Posterior vena cava (tissue), 2 donors: Measurements from ENCODE around the gene GNAI1. TPM values are rescaled to one million over a fixed set of nuclear protein-coding genes. Genes with fewer than 3 reads are reported as not detected.

Experiments
- DNase-seq: peaks from one replicate; pipeline ENCODE4 v3.0.0-alpha.2; 2020; ENCODE audit warnings: low spot score
- intact Hi-C, 2 donors: fragments of 100-400 bp; cut with DNase I; formaldehyde crosslinking; loops; one replicate each; pipeline versions ENCODE4 v1.14.1 to v1.14.2; 2022 to 2023
- total RNA-seq, 2 donors: library from RNA; stranded (reverse); fragmentation: NEBNext Ultra II Directional; extraction: Animal tissue kit (Norgen Biotek cat#: 25700); gene quantifications; one replicate each; pipeline ENCODE4 v1.2.1, GENCODE V29; 2021
- donor health status: DM: yes; HTN: yes; CAD: no.
- donor health status: DM: yes; HTN: yes; CAD: no.

Gene GNAI1
- total RNA-seq, 2 donors from 2014 or later = 36.1 to 53.7 TPM

DNA sequence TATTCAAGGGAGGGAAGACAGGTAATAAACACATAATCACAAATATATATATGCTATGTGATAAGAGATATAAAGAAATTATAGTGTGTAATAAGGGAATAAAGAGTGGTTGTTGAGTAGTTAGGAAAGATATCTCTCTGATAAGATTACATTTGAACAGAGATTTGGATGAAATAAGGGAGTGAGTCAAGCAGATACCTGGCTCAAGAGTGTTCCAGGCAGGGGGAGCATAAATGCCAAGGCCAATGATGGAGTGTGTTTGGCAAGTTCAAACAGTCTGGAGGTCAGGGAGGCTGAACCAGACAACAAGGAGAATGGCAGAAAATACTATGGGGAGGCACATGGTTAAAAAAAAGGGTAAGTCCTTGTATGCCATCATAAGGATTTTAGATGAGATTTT is 4.8 kb upstream of the GNAI1 start:
- intact Hi-C loops = loop anchor here in 1 of 2 donors (10.0 kb wide), 1 partner anchor 155 kb away; no protein-coding TSS in a partner anchor
- no peak for DNase-seq

DNA sequence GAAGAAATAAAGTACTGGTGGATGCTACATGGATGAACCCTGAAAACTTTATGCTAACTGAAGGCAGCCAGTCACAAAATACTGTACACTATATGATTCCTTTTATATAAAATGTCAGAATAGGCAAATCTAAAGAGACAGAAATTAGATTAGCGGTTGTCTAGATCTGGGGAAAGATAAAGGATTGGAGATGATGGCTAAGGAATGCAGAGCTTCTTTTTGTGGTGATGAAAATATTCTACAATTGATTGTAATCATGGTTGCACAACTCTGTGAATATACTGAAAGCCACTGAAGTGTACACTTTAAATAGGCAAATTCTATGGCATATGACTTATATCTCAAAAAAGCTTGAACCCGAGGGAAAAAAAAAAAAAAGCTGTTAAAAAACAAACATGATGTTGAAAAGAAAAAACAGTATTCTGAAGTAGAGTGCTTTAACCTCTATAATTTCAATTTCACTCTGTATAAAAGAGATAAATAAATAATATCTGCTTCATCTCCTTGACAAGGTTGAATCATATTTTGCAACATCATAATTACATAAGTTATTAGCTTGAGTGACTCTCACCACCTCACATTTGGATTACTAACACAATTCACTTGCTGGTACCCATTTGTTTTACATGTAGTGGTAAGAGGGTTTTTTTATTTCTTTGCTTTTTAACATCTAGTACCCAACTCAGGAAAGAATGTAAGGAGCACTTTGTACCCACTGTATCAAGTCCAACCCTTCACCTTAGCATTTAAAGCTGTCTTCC is 2.8 kb upstream of the GNAI1 start:
- no peak for DNase-seq
- intact Hi-C loops = loop anchor here in 1 of 2 donors (10.0 kb wide), 1 partner anchor 153 kb away; no protein-coding TSS in a partner anchor

DNA sequence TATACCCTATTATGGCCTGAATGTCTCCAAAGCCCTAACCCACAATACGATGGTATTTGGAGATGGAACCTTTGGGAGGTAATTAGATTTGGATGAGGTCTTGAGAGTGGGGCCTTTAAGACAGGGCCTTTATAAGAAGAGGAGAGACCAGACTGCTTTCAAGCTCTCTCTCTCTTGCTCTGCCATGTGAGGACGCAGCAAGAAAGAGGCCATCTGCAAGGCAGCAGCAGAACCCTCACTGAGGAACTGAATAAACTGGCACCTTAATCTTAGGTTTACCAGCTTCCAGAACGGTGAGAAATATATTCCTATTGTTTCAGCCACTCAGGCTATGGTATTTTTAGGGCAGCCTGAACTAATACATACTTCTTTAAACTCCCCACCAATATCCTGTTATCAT is 2.0 kb upstream of the GNAI1 start:
- intact Hi-C loops = loop anchor here in 1 of 2 donors (10.0 kb wide), 1 partner anchor 152 kb away; no protein-coding TSS in a partner anchor
- no peak for DNase-seq

DNA sequence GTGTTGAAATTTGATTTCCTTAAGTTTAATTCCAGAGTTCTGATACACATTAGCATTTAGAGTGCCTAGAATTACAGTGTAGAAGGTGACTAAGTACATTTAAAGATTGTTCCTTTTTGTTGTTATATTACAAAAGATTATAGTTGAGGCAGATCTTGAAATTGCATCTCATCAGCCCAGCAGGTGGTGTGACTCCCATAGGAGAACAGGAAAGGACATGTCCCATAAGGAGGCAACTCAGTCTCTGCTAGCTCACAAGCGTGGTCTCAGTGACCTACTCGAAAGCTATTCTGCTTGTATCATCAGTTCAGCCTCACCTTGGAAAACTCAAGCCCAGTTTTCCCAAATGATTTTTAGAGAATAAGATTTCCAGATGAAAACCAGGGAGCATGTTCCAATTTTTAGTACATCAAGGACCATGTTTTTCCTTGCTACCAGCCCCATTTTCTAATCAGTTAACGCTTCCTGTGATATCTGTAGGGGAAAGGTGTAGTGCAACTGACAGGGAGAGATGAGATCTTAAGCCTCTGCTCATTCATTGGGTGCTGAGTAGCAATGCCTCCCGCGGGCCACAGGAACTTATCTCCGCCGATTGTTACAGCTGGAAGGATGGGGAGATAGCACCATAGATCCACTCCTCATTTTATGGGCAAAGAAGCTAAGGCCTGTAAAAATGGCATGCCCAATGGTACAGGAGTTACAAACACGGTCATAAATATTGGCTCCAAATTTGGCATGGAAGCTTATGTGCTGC is 1.1 kb upstream of the GNAI1 start:
- intact Hi-C loops = loop anchor here in 1 of 2 donors (10.0 kb wide), 1 partner anchor 151 kb away; no protein-coding TSS in a partner anchor
- DNase-seq = no peak

DNA sequence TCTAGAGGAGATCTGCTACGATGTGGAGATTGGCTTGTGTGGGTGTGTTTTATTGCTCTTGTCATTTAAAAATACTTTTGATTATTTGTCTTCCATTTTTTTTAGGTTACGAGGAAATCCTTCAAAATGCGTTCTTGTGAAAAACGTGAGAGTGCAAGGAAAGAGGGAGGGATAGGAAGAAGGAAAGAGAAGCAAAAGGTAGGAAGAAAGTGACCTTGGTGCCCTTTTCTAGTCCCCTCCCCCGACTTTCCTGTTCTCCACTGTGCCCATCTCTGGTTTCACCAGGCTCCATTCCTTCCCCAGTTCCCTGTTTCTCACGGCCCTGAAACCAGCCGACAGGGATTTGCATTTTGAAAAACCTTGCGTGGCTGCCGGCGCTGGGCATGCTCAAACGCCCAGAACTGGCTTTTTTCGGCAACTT is 506 bp upstream of the GNAI1 start:
- no peak for DNase-seq
- intact Hi-C loops = loop anchor here in 1 of 2 donors (10.0 kb wide), 1 partner anchor 151 kb away; no protein-coding TSS in a partner anchor

DNA sequence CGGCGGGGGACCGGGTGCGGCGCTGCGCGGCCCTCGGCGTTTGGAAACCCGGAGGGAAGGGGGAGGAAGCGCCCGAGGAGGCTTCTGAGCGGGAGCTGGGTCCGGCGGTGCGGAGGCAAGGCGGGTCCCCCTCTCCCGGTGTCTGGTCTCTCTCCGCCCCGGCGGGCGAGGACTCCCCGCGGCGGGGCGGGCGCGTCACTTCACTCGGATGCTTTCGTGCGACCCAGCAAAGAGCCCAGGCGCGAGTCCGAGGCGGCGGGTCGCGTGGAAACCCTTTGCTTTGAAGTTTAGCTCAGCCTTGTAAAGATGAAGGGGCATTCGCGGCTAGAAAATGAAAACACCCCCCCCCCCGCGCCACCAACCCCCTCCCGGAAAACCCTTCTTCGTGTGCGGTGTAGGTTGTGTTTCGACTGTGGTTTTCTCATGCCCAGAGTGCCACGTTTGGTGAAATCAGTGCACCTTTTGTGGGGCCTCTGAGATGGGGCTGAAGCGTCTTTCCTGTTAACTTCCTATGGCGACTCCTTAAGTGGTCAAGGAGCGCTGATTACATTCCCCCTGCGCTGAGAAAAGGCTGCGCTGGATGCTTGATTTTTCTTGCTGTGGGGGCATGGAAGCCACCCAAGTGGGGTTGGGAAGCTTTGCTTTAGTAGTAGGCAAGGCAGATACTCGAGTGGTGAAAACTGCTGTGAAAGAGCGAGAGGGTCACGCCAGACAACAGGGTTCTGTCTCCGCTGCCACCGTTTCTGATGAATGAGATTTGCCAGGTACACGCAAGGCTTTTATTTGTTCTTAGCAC is 876 bp downstream of the GNAI1 start:
- intact Hi-C loops = loop anchor here in 1 of 2 donors (10.0 kb wide), 1 partner anchor 149 kb away; no protein-coding TSS in a partner anchor
- peak; percentile 85 for DNase-seq

DNA sequence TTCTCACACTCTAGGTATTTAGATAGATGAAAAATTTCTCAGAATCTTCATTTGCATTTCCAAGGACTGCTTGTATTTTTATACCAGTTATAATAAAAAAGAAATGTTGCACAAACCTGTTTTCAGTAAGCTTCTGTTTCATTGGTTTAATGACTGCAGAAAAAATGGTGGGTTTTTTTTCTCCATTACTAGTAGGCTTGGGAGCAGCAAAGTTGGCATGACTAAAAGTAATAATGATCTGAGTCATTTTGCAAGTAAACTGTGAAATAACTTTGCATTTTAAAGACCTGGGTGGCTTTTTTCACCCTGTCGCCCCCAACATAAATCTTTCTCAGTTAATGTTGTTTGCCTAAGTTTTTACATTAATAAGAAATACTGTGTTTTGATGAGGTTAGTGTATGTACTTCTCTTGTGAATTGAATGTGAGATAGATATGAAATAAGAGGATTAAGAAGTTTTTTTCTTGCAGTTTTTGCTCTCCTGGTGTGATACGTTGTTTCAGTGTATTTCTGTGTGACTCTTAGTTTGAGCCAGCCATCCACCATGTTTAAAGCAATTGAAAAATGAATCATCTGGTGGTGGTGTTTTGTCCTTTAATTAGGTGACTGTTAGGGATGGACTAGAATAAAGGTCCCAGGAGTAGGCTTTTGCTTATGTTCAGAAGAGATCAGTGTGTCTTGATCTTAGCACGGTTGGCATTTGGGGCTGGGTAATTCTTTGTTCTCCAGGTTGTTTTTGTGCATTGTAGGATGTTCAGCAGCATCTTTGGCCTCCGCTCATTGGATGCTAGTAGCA is 1.8 kb downstream of the GNAI1 start:
- DNase-seq = no peak
- intact Hi-C loops = loop anchor here in 1 of 2 donors (10.0 kb wide), 1 partner anchor 148 kb away; no protein-coding TSS in a partner anchor

DNA sequence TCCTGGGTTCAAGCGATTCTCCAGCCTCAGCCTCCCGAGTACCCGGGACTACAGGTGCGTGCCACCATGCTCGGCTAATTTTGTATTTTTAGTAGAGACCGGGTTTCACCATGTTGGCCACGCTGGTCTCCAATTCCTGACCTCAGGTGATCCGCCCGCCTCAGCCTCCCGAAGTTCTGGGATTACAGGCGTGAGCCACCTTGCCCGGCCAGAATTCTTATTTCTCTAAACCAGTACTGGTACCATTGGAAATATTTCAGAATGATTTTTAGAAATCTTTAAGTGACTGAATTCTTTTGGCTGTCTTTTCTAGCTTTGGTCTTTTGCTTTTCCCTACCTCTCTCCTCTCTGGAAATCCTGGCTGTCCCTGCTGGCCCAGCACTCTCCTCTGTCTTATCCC is 2.8 kb downstream of the GNAI1 start:
- intact Hi-C loops = loop anchor here in 1 of 2 donors (10.0 kb wide), 1 partner anchor 147 kb away; no protein-coding TSS in a partner anchor
- no peak for DNase-seq

DNA sequence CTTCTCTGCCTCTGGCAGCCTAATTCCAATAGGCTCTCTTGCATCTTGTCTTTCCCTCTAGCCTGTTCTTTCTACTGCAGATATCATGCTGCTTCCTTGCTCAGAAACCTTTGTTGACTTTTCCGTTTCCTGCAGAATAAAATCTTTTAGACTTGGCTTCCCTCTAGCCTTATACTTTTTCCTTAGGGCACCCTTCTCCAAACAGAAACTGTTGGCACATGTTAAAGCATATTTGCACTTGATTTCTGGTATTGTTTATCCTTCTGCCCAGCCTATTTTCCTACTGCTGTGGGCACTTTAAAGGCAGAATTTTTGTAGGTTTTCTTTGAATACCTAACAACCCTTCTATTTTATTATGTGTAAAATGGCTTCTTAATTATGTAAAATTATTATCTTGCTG is 4.6 kb downstream of the GNAI1 start:
- no peak for DNase-seq
- intact Hi-C loops = loop anchor here in 1 of 2 donors (10.0 kb wide), 1 partner anchor 146 kb away; no protein-coding TSS in a partner anchor

DNA sequence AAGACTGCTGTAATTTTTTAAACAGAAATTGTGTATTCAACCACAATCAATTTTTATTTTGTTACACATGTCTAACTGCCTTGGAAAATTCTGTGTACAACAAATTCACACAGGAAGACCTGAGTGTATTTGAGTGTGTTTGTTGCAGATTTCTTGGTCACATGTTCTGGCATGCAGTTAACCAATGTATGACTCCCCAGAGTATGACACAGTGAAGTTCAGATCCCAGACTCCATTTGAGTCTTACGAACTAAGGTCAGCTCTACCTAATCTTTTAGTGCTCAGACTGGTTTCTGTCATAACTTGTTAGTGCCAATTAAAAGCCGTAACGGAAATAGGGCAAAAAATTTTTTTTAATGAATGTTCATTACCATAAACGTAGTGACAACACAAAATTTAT is 5.8 kb downstream of the GNAI1 start:
- intact Hi-C loops = loop anchor here in 1 of 2 donors (10.0 kb wide), 1 partner anchor 54 kb away; no protein-coding TSS in a partner anchor
- no peak for DNase-seq

DNA sequence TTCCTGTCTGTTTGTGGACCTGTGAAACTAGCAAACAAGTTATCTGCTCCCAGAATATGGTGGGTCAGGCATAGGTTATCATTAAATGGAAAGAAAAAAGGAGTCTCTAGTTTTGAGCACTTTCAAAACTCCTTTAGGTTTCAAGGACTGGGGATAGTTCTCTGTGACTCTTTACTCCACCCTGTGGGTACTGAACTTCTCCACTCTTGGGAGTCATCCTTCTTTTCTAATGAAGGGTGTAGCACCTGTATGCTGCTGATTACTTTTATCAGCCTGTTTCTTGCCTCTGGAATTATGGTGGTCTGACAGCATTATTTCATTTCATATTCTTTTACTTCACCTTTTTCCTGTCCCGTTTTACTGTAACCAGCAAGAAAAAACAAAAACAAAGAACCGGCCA is 6.7 kb downstream of the GNAI1 start:
- intact Hi-C loops = loop anchor here in 1 of 2 donors (10.0 kb wide), 1 partner anchor 53 kb away; no protein-coding TSS in a partner anchor
- no peak for DNase-seq

DNA sequence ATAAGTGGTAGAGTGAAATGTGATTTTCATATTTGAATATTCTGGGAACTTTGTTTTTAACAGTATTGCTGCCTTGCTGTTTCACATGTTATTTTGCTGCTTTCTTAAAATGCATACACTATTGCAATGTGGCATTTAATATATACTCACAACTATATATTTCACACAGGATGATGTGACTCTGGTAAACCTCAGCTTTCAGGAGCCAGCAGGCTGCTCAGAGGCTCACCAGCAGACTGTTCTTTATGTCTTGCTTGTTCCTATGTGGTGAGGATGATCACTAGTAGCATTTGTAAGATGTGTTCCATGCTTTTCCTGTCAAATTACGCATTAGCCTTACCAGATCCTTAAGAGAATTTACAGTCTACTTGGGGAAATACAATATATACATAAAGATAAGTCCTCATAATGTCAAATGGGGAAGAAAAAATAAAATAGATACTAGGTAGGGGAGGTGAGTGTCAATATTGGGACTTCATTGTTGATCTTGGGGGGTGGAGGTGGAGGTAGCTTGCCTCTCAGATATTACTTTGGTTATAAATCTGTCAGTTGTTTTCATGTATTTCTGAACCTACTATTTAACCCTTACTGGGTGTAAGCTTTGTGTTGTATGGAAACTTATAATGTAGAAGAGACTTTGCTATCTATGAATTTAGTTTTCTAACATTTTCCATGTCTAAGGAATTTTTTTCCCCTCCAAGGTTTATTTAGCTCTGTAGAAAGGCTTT is 8.4 kb downstream of the GNAI1 start:
- DNase-seq = no peak
- intact Hi-C loops = loop anchor here in 1 of 2 donors (10.0 kb wide), 1 partner anchor 52 kb away; no protein-coding TSS in a partner anchor

DNA sequence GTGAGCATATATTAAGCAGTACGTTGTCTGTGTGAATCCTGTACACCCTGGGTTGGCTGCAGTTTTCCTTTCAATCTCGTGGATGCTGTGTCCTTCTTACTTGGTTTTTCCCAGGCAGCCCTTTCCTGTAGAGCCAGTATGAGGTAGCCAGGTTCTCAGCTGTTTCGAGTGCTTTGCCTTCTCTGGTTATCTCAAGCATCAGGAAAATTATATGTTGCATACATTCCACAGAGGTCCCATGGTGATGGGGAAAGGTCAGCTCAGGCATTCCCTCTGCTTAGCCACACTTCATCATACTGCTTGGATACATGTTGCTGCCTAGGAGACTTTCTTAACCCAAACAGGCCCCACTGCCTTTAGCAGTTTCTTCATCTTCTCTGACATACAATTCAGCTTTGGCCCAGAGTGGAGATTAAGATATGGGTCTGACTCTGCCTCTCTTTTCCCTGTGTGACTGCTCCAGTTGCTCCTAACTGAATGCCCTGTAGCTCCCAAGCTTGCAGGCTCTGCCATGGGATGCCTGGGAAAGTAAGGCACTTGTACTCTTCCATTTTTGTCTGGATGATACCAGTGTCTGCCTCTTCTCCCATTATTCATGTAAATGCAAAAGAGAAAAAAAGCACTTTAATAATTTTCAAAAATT is 11.3 kb downstream of the GNAI1 start:
- DNase-seq = no peak
- intact Hi-C loops = loop anchor here in 1 of 2 donors (10.0 kb wide), 1 partner anchor 49 kb away; no protein-coding TSS in a partner anchor

DNA sequence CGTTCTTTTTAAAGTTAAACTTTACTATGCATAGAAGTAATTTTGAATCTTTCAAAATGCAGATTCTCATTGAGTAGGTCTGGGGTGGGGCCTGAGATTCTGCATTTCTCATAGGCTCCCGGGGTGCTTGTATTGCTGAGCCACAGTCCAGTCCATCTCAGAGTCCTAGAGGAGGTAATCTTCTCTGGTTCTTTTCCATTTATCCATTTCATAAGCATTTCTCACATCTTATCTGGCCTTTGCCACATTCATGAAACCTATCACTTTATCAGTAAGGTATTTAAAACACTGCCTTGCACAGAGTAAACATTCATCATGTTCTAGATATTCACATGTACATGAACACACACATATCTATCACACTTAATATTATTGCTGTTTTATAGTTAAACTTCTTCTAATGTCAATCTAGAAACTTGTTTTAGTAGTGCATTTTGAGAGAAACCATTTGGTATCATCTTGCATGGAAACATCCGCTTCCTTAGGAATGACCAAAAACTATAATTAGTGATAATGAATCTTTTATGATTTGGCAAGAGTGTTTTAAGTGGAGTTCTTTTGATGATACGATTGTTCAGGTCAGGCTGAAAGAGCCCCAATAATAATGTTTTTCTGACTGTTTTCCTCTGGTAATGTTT is 12.0 kb downstream of the GNAI1 start:
- intact Hi-C loops = loop anchor here in 1 of 2 donors (10.0 kb wide), 1 partner anchor 48 kb away; no protein-coding TSS in a partner anchor

DNA sequence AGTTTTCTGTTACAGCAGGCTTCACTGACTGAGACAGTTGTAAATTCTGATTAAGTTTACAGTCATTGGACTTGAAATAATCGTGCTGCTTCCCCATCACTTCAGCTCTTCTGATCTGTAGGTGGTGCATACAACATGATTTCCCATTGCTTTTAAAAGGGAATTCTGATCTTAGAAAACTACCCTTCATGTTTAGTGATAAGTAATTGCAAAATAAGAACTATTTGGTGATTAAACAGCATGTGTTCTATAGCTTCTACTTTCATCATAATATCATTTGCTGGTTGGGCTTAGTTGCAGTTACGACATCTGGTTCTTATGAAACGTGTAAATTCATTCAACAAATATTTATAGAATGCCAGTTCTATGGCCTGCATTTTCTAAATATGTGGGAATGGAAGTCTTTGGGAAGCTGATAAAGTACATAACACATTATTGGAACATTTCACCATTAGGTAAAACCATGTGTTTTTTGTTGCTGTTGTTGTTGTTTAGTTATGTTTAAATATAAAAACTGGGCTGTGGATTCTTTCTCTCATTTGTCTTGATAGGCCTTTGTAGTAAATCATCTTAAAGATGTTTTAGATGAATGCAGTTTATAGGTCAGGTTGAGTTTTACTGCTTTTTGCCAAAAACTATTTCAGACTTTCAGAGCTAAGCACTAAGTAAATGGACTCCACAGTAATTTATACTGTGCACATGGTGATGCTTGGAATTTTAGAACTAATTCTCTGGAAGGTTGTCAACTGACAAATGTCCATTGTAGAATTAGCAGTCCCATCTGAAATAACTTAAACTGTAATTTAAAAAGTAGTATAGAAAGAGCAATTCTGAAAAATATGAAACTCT is 13.1 kb downstream of the GNAI1 start:
- no peak for DNase-seq
- intact Hi-C loops = loop anchor here in 1 of 2 donors (10.0 kb wide), 1 partner anchor 47 kb away; no protein-coding TSS in a partner anchor

More for the DNA sequence above, 12.0 kb downstream of the GNAI1 start:
- DNase-seq = no peak
